Stomach (tissue), 9 donors: ENCODE data around the gene PRKCZ. TPM values are rescaled to one million over a fixed set of nuclear protein-coding genes. Genes with fewer than 3 reads are reported as not detected.

Source experiments
- DNase-seq, 2 donors: peaks; one replicate each; pipeline versions ENCODE4 v3.0.0 to v3.0.0-alpha.2; 2013 to 2019
- H3K27ac ChIP-seq, 5 donors: fragments of 200-600 bp in 4 of 5; sonication (generic) in 4 of 5; one replicate each; pipeline ENCODE4 v1.5.1; 2013 to 2019; ENCODE audit warnings: mild to moderate bottlenecking in 1 of 5, moderate library complexity in 1 of 5
- H3K27me3 ChIP-seq, 3 donors: fragments of 200-600 bp; sonication (generic); one replicate each; pipeline ENCODE4 v1.5.1; 2017 to 2019; ENCODE audit warnings: mixed run types in 1 of 3
- H3K36me3 ChIP-seq, 4 donors: fragments of 200-600 bp; sonication (generic); 1 replicate in 3 of 4; 2 replicates in 1 of 4; pipeline ENCODE4 v1.5.1; 2016 to 2019
- H3K4me1 ChIP-seq, 4 donors: fragments of 200-600 bp; sonication (generic); one replicate each; pipeline ENCODE4 v1.5.1; 2016 to 2019
- H3K4me3 ChIP-seq, 4 donors: fragments of 200-600 bp; sonication (generic) in 3 of 4; one replicate each; pipeline ENCODE4 v1.5.1; 2016 to 2019; ENCODE audit warnings: mild to moderate bottlenecking in 1 of 4
- H3K9me3 ChIP-seq, 4 donors: fragments of 200-600 bp; sonication (generic); one replicate each; pipeline ENCODE4 v1.5.1; 2016 to 2019
- EP300 ChIP-seq: sonication (generic); formaldehyde crosslinking; IDR thresholded peaks from one replicate; pipeline ENCODE4 v1.6.1; 2017; ENCODE audit warnings: antibody characterized with exemption
- POLR2A ChIP-seq, 4 donors: fragments of 450-650 bp; IDR thresholded peaks; one replicate each; pipeline ENCODE4 v1.6.1; 2016; ENCODE audit warnings: antibody characterized with exemption in 4 of 4, control low read depth in 2 of 4, mild to moderate bottlenecking in 1 of 4, moderate library complexity in 1 of 4
- POLR2AphosphoS5 ChIP-seq, 3 donors: sonication (generic); formaldehyde crosslinking; IDR thresholded peaks; one replicate each; pipeline ENCODE4 v1.6.1; 2016; ENCODE audit warnings: antibody characterized with exemption in 3 of 3
- WGBS, 5 donors: extraction: QIAGEN DNeasy Blood & Tissue Kit in 3 of 5; methylation state at CpG; one replicate each; pipeline versions ENCODE4 v1.1.5 to v1.1.7; 2013 to 2018; 5-methylcytosine and 5-hydroxymethylcytosine counted together
- intact Hi-C: fragments of 100-400 bp; cut with DNase I; formaldehyde crosslinking; loops from one replicate; pipeline ENCODE4 v1.15.1; 2023; ENCODE audit warnings: low total_unique reads
- polyA plus RNA-seq, 3 donors: library from polyadenylated mRNA; stranded (reverse); fragments of 200-250 nt; gene quantifications; one replicate each; pipeline ENCODE4 v1.2.3, GENCODE V29; 2013
- total RNA-seq, 5 donors: library from RNA; depleted of rRNA; stranded (reverse); fragments of >200 nt; gene quantifications; one replicate each; pipeline versions ENCODE4 v1.1.0 to v1.2.3, GENCODE V29; 2014 to 2016
- TF ChIP-seq, protein P1 (sequence below), 7 experiments: fragments of 450-650 bp in 4 of 7; fragments of 200-600 bp in 3 of 7; sonication (generic) in 3 of 7; IDR thresholded peaks; one replicate each; pipeline ENCODE4 v1.5.1; 2016 to 2019; ENCODE audit warnings: antibody characterized with exemption in 7 of 7, control low read depth in 2 of 7, mild to moderate bottlenecking in 1 of 7
- donor health status: healthy with polysubstance abuse.
- donor health status: Bipolar disorder and iron deficiency.
- donor health status: healthy.

The PRKCZ gene
- total and polyA plus RNA-seq, 8 donors, result 11.1 to 55.8 (median 25.5) TPM

DNA sequence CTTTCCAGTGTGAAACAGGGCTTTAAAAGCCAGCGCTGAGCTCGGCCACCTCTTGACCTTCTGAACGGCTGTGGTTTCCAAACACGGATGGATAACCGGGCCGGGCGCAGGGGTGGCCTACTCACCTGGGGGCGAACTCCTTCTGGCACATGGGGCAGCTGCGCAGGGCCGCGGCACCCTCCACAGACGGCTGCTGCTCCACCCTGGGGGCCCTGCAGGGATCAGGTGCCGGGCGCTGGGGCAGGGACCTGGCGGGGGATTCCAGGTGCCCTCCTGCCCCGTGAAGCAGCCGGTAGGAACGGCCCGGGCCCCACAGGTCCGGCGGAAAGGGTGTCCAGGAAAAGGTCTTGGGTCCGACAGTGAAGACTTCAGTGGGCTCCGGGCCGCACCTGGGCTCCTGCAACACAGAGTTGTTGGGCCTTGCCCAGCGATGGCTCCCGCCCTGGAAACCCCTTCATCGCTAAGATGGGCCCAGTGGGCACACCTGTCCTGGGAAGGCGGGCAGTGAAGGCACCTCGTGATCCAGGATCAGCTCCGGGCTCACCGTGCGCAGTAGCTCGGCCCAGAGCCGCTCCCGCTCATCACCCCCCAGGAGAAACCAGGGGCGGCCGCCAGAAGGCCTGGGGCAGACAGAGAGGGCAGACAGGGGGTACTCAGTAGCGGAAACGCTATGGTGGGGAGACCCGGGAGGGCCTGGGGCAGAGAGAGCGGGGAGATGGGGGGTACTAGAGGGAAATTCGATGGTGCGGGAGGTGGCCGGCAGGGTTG is 143.5 kb downstream of the PRKCZ start:
- no peak for TF ChIP-seq POLR2AphosphoS5 (IDR thresholded peaks at IDR 0.05)
- TF ChIP-seq POLR2A (IDR thresholded peaks at IDR 0.05), result no peak
- TF ChIP-seq EP300, result no peak
- TF ChIP-seq, protein P1, sequence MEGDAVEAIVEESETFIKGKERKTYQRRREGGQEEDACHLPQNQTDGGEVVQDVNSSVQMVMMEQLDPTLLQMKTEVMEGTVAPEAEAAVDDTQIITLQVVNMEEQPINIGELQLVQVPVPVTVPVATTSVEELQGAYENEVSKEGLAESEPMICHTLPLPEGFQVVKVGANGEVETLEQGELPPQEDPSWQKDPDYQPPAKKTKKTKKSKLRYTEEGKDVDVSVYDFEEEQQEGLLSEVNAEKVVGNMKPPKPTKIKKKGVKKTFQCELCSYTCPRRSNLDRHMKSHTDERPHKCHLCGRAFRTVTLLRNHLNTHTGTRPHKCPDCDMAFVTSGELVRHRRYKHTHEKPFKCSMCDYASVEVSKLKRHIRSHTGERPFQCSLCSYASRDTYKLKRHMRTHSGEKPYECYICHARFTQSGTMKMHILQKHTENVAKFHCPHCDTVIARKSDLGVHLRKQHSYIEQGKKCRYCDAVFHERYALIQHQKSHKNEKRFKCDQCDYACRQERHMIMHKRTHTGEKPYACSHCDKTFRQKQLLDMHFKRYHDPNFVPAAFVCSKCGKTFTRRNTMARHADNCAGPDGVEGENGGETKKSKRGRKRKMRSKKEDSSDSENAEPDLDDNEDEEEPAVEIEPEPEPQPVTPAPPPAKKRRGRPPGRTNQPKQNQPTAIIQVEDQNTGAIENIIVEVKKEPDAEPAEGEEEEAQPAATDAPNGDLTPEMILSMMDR (IDR thresholded peaks at IDR 0.05), result no peak
- Histone ChIP-seq H3K27ac (peak overlapping the region; percentile 69 to 98 (median 94)), H3K36me3 (no peaks in the 10 kb centered on the region), H3K4me1 (peaks cover 56 to 79% (median 72%) of the 10 kb centered on the region in 4 donors), H3K4me3 (peak overlapping the region; percentile 61 to 73 (median 70)), H3K9me3 (no peaks in the 10 kb centered on the region), H3K27me3 (no peaks in the 10 kb centered on the region)
- intact Hi-C loops, result no loop called here
- 23 to 39% (median 28%) methylated on average over 29 to 44 of the region's 44 CpGs for WGBS, 5 donors
- peak in 1 of 2 donors; percentile 59 for DNase-seq

DNA sequence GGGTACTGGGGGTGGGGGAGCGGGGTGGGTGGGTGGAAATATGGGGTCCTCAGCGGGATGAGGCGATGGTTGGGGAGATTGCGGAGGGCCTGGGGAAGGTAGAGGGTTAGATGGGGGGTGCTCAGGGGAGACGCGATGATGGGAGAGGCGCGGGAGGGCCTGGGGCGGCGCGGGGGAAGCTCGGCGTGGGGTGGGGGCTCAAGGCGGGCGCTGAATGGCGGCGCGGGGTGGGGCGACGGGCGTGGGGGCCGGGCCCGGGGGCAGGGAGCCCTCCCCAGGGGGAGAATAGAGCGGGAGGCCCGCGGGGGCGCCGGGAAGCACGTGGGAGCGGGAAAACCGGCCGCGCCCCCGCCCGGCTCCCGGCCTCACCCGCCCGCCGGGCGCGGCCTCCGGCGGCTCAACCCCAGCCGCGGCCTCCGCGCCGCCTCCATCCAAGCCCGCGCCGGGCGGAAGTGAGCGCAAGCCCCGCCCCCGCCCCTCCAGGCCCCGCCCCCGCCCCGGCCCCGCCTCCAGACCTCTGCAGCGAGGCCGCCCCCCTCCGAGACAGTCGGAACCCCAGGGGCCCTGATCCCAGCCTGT is 144.2 kb downstream of the PRKCZ start, which contains the start of gene FAAP20:
FAAP20 (minus strand) TSS at position 454 of the 579 bp plus-strand sequence; CDS start at position 431, 23 bp downstream.
- H3K36me3 ChIP-seq, result no peaks in the 10 kb centered on the region
- DNase-seq, result peak; percentile 76 to 87
- TF ChIP-seq POLR2A (IDR thresholded peaks at IDR 0.05) (no peak), POLR2AphosphoS5 (IDR thresholded peaks at IDR 0.05) (peak in 1 of 3 donors; percentile 29), EP300 (no peak)
- H3K27me3 ChIP-seq, result no peaks in the 10 kb centered on the region
- H3K27ac ChIP-seq, result peak within 1 kb of the TSS; percentile 88 to 98 (median 94)
- peak within 1 kb of the TSS; percentile 61 to 73 (median 70) for H3K4me3 ChIP-seq
- no peaks in the 10 kb centered on the region for H3K9me3 ChIP-seq
- H3K4me1 ChIP-seq, result peaks cover 61 to 78% (median 73%) of the 10 kb centered on the region in 4 donors
- WGBS, 5 donors, result 0 to 14% (median 0%) methylated on average over 6 to 60 of the region's 63 CpGs
- intact Hi-C loops, result no loop called here

DNA sequence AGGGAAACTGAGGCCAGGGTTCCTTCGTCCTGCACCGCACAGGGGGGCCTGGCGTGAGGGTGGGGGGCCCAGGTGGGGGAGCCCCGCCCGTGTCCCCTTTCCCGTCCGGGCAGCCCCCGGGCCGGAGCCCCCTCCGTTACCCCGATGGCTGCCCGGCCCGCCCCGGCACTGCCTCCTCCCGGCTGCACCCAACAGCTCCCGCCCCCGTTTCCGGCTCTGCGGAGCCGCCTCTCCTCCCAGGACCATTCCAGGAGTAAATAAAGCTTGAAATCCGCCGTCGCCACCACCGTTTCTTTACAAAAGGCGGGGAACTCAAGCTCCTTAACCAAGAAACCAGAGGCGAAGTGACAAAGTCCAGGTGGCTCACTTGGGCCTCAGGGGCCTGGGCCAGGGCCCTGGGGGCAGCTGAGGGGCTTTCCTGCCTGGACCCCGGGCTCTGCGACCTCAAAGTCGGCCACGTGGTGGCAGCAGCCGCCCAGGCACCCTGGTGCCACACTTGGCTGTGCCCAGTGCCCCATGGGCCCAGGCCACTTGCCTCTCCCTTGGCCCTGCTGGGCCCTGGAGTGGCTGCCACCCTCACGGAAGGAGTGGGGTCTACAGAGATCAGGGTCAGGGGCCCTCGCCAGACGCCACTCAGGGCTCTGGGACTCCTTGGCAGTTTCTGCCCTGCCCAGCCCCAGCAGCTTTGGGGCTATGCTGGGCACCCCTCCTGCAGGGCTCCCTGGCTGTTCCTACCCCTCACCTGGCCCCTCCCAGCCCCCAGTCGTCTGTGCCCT is 144.9 kb downstream of the PRKCZ start:
- DNase-seq, result peak; percentile 92 to 96
- TF ChIP-seq POLR2AphosphoS5 (IDR thresholded peaks at IDR 0.05) (peak in 2 of 3 donors; percentile 26 to 33), POLR2A (IDR thresholded peaks at IDR 0.05) (no peak)
- TF ChIP-seq, protein P1 (IDR thresholded peaks at IDR 0.05), result peak in 5 of 7 experiments; percentile 72 to 97 (median 81)
- Histone ChIP-seq H3K4me3 (peak overlapping the region; percentile 61 to 73 (median 70)), H3K27me3 (no peaks in the 10 kb centered on the region), H3K27ac (peak overlapping the region; percentile 88 to 98 (median 94)), H3K4me1 (peaks cover 65 to 80% (median 73%) of the 10 kb centered on the region in 4 donors), H3K9me3 (no peaks in the 10 kb centered on the region), H3K36me3 (no peaks in the 10 kb centered on the region)
- intact Hi-C loops, result loop anchor here (5.0 kb wide), 1 partner anchor 187 kb away; no protein-coding TSS in a partner anchor
- 0 to 3% (median 2%) methylated on average over 10 to 35 of the region's 35 CpGs for WGBS, 5 donors

DNA sequence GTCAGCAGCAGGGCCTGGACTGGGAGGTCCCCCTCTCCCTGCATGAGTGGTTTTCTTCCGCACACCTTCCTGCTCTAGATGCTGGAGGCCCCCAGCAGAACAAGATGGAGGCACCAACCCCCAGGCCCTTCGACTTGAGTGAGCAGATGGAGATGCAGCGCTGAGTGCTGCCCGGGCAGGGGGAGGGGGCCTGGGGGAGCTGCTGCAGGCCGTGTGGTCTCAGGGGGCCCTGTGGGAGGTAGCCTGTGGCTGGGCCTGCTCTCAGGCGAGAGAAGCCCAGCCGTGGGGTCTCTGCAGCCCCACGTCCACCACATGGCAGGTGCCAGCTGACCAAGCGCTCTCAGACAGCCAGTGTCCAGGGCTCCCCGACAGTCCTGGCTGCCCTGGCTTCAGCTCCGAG is 145.6 kb downstream of the PRKCZ start:
- Histone ChIP-seq H3K9me3 (no peaks in the 10 kb centered on the region), H3K4me1 (peaks cover 65 to 80% (median 73%) of the 10 kb centered on the region in 4 donors), H3K36me3 (no peaks in the 10 kb centered on the region), H3K27ac (peak overlapping the region; percentile 88 to 98 (median 94)), H3K27me3 (no peaks in the 10 kb centered on the region), H3K4me3 (no peak overlapping the region)
- DNase-seq, result peak in 1 of 2 donors; percentile 39
- TF ChIP-seq, protein P1 (IDR thresholded peaks at IDR 0.05), result no peak
- TF ChIP-seq EP300 (no peak), POLR2AphosphoS5 (IDR thresholded peaks at IDR 0.05) (no peak), POLR2A (IDR thresholded peaks at IDR 0.05) (no peak)
- 72 to 90% (median 80%) methylated on average over 6 to 11 of the region's 11 CpGs for WGBS, 5 donors
- intact Hi-C loops, result loop anchor here (5.0 kb wide), 1 partner anchor 187 kb away; no protein-coding TSS in a partner anchor
